Esophagus squamous epithelium (tissue), 5 donors: ENCODE results near the gene OR1E2. TPM values are rescaled to one million over a fixed set of nuclear protein-coding genes. Genes with fewer than 3 reads are reported as not detected.

Experiments used
- DNase-seq: peaks from one replicate; lab custom pipeline; 2025; lab: John Stamatoyannopoulos, UW
- H3K27ac ChIP-seq, 4 donors: fragments of 200-600 bp; sonication (generic); one replicate each; pipeline ENCODE4 v1.5.1; 2016 to 2019; ENCODE audit warnings: mild to moderate bottlenecking in 1 of 4
- H3K27me3 ChIP-seq, 4 donors: fragments of 200-600 bp; sonication (generic); 1 replicate in 3 of 4; 2 replicates in 1 of 4; pipeline versions ENCODE4 v1.5.1 to v1.6.0; 2017 to 2021; ENCODE audit warnings: antibody characterized with exemption in 1 of 4
- H3K36me3 ChIP-seq, 3 donors: fragments of 200-600 bp; sonication (generic); one replicate each; pipeline ENCODE4 v1.5.1; 2016 to 2019
- H3K4me1 ChIP-seq, 3 donors: fragments of 200-600 bp; sonication (generic); one replicate each; pipeline ENCODE4 v1.5.1; 2017 to 2019
- H3K4me3 ChIP-seq, 4 donors: fragments of 200-600 bp; sonication (generic); 1 replicate in 3 of 4; 2 replicates in 1 of 4; pipeline ENCODE4 v1.5.1; 2016 to 2019; ENCODE audit warnings: mild to moderate bottlenecking in 2 of 4, moderate library complexity in 1 of 4
- H3K9me3 ChIP-seq, 3 donors: fragments of 200-600 bp; sonication (generic); one replicate each; pipeline ENCODE4 v1.5.1; 2016 to 2019
- POLR2A ChIP-seq, 4 donors: fragments of 450-650 bp; IDR thresholded peaks; one replicate each; pipeline ENCODE4 v1.6.1; 2017; ENCODE audit warnings: antibody characterized with exemption in 4 of 4, mild to moderate bottlenecking in 4 of 4, moderate library complexity in 3 of 4
- WGBS, 2 donors: methylation state at CpG; one replicate each; pipeline ENCODE4 v1.1.5; 2018; 5-methylcytosine and 5-hydroxymethylcytosine counted together
- intact Hi-C: fragments of 100-400 bp; cut with DNase I; formaldehyde crosslinking; loops from one replicate; pipeline ENCODE4 v1.15.0; 2022
- total RNA-seq, 4 donors: library from RNA; depleted of rRNA; stranded (reverse); fragments of >200 nt; gene quantifications; one replicate each; pipeline ENCODE4 v1.1.0, GENCODE V29; 2016
- TF ChIP-seq, protein P1 (sequence below), 6 experiments: fragments of 450-650 bp in 4 of 6; fragments of 200-600 bp in 2 of 6; sonication (generic) in 2 of 6; IDR thresholded peaks; one replicate each; pipeline ENCODE4 v1.5.1; 2016 to 2019; ENCODE audit warnings: antibody characterized with exemption in 6 of 6, mild to moderate bottlenecking in 4 of 6, moderate library complexity in 4 of 6
- donor health status: DM: yes; HTN: yes; CAD: no.

The OR1E2 gene, protein sequence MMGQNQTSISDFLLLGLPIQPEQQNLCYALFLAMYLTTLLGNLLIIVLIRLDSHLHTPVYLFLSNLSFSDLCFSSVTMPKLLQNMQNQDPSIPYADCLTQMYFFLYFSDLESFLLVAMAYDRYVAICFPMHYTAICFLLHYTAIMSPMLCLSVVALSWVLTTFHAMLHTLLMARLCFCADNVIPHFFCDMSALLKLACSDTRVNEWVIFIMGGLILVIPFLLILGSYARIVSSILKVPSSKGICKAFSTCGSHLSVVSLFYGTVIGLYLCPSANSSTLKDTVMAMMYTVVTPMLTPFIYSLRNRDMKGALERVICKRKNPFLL
- total RNA-seq: not detected

DNA sequence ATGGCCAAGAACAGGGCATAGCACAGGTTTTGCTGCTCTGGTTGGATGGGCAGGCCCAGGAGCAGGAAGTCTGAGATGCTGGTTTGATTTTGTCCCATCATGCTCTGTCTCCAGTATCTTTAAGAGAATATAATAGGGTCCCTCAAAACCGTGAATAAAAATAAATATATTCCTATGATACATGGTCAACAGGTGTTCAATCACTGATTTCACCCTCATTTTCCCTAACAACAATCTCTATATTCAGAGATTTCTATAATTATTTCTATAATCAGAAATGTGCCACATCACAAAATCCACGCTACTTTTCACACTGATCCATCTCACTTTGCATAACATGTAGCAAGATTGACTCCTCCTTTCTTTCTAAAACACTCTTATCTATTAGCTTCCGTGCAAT, at the start of gene OR1E2:
OR1E2 (minus strand) TSS at position 101 of the 400 bp plus-strand sequence; CDS start at position 101, 0 bp downstream.
- WGBS, 2 donors: 57 to 67% methylated on average over 3 of the region's 3 CpGs

DNA sequence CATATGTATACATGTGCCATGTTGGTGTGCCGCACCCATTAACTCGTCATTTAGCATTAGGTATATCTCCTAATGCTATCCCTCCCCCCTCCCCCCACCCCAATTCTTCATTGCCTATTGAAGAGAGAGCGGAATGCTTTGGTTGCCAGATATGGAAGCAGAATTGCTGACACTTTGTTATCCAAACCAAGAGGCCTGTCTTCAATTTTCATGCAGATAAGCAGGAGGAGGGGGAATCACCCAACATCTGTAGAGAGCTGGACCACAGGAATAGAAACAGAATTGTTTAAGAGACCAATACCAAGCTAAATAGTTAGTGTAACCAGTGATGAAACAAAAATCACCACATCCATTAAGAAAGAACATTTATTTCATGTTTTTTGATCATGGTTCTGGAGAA, 49.2 kb upstream of the OR1E2 start:
- Histone ChIP-seq H3K4me3 (no peak overlapping the region), H3K36me3 (no peaks in the 10 kb centered on the region), H3K4me1 (no peaks in the 10 kb centered on the region), H3K27ac (no peak overlapping the region), H3K27me3 (no peaks in the 10 kb centered on the region), H3K9me3 (no peaks in the 10 kb centered on the region)
- intact Hi-C loops: no loop called here
- TF ChIP-seq POLR2A (IDR thresholded peaks at IDR 0.05): no peak
- TF ChIP-seq, protein P1, sequence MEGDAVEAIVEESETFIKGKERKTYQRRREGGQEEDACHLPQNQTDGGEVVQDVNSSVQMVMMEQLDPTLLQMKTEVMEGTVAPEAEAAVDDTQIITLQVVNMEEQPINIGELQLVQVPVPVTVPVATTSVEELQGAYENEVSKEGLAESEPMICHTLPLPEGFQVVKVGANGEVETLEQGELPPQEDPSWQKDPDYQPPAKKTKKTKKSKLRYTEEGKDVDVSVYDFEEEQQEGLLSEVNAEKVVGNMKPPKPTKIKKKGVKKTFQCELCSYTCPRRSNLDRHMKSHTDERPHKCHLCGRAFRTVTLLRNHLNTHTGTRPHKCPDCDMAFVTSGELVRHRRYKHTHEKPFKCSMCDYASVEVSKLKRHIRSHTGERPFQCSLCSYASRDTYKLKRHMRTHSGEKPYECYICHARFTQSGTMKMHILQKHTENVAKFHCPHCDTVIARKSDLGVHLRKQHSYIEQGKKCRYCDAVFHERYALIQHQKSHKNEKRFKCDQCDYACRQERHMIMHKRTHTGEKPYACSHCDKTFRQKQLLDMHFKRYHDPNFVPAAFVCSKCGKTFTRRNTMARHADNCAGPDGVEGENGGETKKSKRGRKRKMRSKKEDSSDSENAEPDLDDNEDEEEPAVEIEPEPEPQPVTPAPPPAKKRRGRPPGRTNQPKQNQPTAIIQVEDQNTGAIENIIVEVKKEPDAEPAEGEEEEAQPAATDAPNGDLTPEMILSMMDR (IDR thresholded peaks at IDR 0.05): no peak
- DNase-seq: no peak
- 25 to 46% methylated on average over 2 of the region's 3 CpGs for whole genome bisulfite sequencing, 2 donors

More for the DNA sequence above, at the start of gene OR1E2:
- Histone ChIP-seq H3K4me1 (no peaks in the 10 kb centered on the region), H3K27ac (no peak within 1 kb of the TSS), H3K9me3 (no peaks in the 10 kb centered on the region), H3K4me3 (no peak within 1 kb of the TSS), H3K36me3 (no peaks in the 10 kb centered on the region), H3K27me3 (peaks cover 0 to 6% (median 0%) of the 10 kb centered on the region in 4 donors)
- TF ChIP-seq POLR2A (IDR thresholded peaks at IDR 0.05): no peak
- TF ChIP-seq, protein P1 (IDR thresholded peaks at IDR 0.05): no peak
- DNase-seq: no peak
- intact Hi-C loops: no loop called here

DNA sequence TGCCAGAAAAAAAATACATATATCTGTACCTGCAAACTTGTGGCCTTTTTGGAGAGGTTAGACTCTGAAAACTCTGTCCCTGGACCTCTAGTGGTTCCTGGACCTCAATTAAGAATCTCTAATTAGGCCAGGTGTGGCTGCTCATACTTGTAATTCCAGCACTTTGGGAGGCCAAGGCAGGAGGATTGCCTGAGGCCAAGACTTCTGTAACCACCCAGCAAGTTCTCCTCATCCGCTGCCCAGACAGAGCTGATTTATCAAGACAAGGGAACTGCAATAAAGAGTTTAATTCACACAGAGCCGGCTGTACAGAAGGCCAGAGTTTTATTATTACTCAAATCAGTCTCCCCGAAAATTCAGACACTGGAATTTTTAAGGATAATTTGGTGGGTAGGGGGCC, 46.3 kb upstream of the OR1E2 start:
- no peak for DNase-seq
- no peaks in the 10 kb centered on the region for H3K27me3 ChIP-seq
- no peaks in the 10 kb centered on the region for H3K9me3 ChIP-seq
- 85 to 90% methylated on average over 3 of the region's 3 CpGs for WGBS, 2 donors
- intact Hi-C loops: no loop called here
- no peak for TF ChIP-seq POLR2A (IDR thresholded peaks at IDR 0.05)
- TF ChIP-seq, protein P1 (IDR thresholded peaks at IDR 0.05): no peak
- no peak overlapping the region for H3K4me3 ChIP-seq
- H3K36me3 ChIP-seq: no peaks in the 10 kb centered on the region
- no peak overlapping the region for H3K27ac ChIP-seq
- peaks cover 0 to 22% (median 0%) of the 10 kb centered on the region in 3 donors for H3K4me1 ChIP-seq

DNA sequence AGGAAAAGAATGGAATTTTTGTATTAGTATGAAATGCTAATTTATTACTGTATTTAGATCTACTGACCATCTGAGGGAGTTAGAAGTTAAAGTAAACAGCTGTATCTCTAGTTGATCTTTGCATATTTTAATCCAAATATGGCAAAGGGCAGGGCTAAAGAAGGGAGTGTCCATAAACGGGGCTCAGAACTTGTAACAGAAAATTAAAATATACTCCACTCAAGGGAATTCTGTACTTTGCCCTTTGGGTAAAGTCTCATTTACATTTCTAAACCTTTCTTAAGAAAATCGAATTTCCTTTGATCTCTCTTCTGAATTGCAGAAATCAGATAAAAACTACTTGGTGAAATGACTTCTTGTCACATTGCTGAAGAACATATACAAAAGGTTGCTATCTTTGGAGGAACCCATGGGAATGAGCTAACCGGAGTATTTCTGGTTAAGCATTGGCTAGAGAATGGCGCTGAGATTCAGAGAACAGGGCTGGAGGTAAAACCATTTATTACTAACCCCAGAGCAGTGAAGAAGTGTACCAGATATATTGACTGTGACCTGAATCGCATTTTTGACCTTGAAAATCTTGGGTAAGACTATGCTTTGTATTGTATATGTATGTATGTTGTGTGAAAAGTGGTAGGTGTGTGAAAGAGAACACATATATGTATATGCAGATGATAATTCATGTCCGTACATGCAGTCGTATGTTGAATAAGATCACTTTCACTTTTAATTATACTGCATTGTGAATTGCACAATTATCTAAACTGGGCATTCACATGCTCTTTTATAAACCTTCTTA, 42.4 kb upstream of the OR1E2 start, which contains the start of gene ASPA:
ASPA (plus strand) TSS at position 186 of the 799 bp plus-strand sequence; CDS start at position 349, 163 bp downstream.
- Histone ChIP-seq H3K4me3 (peak within 1 kb of the TSS; percentile 7 to 62 (median 40)), H3K4me1 (peaks cover 0 to 32% (median 0%) of the 10 kb centered on the region in 3 donors), H3K9me3 (no peaks in the 10 kb centered on the region), H3K27me3 (no peaks in the 10 kb centered on the region), H3K27ac (peak within 1 kb of the TSS; percentile 17 to 76 (median 66)), H3K36me3 (no peaks in the 10 kb centered on the region)
- intact Hi-C loops: no loop called here
- WGBS, 2 donors: 16 to 20% methylated on average over 7 of the region's 7 CpGs
- TF ChIP-seq, protein P1 (IDR thresholded peaks at IDR 0.05): no peak
- no peak for TF ChIP-seq POLR2A (IDR thresholded peaks at IDR 0.05)
- DNase-seq: no peak
